ENCODE data around the gene SRGAP3.
"Not testable (repeated sequence)": the region's sequence is repeated elsewhere in the genome, so short reads cannot be mapped to it uniquely, and the experiment has no call there.

SRGAP3 gene

DNA sequence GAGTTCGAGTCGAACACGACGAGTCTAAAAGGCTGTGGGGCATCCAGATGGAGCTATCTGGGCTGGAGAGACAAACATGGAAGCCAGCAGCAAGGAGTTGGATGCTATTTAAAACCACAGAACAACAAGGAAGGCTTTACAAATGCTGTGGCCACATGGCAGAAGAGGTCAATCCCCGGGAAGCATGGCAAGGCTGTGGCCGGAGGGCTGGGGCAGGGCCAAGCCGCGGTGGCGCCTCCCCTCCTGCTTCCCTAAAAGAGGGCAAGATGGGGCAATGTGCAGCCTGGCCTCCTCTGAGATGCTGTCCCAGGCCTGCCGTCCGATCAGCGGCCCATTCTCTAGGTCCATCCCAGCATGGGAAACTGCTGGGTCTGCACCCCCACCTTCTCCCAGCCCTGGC lies 139.1 kb downstream of the SRGAP3 start:
- no peak for DNase-seq

DNA sequence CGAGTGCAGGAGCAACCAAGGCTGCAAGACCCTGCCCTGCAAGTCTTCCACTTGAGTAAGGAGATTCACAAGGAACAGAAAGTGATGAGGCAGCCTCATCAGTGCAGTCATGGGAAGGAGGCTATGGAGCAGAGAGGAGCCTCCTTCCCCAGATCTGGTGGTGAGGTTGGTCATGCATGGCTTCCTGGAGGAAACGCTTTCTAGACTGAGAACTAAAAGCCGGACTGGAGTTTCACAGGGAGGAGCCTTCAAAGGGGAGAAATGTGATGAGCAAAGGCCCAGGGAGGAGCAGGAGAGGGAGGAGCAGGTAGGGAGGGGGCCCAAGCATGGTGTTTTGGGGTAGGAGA lies 139.9 kb downstream of the SRGAP3 start:
- DNase-seq = no peak

DNA sequence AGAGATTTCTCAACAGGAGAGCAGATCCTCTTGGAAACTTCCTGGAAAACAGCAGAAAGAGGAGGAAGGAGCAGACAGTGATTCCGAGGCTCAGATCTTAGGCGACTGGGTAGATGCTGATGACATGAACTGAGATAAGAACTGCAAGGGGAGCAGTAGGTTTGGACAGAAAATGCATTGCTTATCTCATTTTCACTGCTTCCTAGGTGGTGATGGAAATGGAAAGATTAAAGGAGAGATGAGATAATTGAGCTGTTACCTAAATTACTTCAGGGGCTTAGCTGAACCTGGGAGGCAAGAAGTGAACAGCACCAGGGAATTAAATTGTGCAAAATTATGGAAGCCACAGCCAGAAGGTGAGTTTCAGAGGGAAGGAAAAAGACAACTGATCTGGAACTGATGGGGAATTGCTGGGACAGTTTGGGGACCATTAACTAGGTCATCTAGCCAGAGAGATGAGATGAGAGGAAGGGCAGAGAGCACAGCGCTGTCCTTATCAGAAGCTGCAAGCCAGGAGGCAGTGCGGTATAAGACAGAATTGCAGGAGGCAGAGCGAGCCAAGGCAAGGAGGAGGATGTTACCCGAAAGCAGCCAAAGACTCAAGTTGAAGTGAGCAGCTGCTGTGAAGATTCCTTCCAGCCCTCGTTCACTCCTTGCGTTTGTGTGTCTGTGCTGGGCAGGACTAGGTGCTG lies 140.4 kb downstream of the SRGAP3 start:
- DNase-seq = no peak

DNA sequence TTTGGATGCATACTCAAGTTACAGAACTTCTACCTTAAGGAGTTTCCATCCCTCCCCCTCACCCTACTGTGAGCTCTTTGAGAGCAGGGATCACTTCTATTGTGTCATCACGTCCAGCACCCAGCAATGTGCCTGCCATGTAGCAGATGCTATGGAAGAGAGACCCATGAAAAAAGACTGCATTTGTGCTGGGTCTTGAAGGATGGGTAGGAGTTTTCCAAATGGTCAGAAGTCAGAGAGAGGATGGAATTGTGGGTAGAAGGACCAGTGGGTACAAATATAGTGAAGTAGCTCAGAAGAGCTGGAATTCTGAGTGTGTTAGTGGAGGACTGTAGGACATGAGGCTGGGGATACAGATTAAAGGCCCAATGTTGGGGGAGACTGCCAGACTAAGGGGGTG lies 141.7 kb downstream of the SRGAP3 start:
- DNase-seq = no peak

DNA sequence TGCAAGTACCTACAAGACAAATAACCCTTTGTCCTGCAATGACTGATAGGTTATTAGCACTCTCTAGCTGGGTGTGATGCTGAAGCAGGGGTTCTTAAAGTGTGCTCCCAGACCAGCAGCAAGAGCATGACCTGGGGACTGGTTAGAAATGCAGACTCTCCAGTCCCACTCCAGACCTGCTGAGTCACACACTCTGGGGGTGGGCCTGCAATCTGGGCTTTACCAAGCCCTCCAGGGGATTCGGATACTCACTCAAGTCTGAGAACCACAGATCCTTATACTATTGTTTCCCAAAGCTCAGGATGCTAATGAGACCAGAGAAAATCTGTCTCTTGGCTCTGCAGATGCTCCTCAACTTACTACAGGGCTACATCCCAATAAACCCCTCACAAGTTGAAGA lies 144.0 kb downstream of the SRGAP3 start:
- DNase-seq = no peak

DNA sequence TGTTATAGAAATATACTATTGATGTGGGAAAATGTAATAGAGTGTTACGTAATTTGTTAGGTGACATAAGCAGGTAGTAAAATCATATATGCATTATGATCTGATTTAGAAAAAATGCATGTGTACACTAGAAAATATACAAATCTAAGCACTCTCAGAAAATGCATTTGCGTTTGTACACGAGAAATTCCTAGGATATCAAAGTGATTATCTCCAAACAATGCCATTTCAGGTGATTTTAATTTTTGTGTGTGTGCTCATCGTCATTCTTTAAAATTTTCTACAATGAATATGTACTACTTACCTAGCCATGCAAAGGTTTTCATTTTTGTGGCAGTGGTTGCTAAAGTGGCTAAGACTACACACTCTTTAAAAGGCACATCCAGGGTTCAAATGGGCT lies 145.3 kb downstream of the SRGAP3 start:
- DNase-seq = no peak

DNA sequence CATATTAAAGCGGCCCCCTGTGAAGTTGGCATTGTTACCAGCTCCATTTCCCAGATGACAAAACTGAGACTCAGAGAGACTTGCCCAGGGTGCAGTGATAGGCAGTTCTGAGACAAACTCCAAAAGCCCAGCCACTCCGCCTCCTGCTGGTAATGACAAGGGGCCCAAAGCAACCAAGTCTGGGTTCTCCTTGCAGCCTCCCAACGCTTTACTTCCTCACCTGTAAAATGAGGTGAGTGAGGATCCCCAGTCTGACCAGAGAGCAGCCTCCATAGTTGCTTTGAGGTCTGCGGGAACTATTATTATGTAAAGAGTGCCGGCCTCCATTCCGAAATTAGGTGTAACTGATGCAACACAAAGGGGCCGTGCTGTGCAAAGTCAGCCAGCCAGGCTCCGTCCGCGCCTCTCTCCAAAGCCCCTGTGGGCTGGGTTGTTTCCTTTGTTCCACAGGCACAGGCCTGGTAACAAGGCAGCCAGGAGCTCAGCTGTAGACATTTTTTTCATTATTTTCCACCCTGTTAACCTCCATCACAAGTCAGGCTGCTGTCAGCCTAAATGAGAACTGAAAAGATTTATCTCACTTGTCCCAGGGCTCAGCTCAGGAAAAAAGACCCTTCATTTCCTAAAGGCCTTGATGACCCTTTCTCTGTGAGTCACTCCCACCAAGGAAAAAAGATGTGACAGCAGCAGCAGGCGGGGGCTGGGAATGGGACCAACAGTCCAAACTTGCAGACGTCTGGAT lies 147.0 kb downstream of the SRGAP3 start:
- no peak for DNase-seq

DNA sequence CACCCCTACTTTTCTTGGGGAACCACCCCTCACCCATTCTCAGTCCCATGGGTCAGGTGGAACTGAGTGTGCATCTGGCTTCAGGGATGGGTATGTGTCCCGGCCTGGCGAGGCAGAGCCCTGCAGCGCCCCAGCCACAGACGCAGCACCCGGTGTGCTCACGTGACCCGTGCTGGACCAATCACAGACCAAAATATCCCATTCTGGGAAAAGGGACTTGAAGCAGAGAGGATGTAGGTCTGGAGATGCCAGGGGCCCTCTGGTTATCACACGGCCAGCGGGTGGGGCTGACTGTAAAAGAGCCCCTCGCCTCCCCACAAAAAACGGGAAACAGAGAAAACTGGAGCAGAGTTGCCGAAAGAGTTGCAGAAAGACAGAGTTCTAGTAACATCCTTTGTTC lies 148.2 kb downstream of the SRGAP3 start:
- DNase-seq = no peak

DNA sequence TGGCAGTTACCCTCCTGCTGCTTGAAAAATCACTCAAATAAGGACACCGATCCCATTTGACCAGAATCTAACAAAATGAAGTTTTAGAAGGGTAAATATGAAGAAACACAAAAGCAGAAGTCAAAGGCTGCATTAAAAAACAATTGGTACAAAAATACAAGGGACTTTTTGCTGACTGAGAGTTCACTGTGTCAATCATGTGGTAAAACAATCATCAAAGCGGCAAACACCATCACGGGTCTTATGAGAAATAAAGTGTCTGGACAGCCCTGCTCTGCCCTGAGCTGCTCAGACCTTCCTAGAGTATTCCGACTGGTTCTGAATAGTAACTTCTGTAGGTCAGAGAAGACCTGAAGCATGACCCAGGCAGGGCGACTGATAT lies 148.9 kb downstream of the SRGAP3 start:
- DNase-seq = no peak

DNA sequence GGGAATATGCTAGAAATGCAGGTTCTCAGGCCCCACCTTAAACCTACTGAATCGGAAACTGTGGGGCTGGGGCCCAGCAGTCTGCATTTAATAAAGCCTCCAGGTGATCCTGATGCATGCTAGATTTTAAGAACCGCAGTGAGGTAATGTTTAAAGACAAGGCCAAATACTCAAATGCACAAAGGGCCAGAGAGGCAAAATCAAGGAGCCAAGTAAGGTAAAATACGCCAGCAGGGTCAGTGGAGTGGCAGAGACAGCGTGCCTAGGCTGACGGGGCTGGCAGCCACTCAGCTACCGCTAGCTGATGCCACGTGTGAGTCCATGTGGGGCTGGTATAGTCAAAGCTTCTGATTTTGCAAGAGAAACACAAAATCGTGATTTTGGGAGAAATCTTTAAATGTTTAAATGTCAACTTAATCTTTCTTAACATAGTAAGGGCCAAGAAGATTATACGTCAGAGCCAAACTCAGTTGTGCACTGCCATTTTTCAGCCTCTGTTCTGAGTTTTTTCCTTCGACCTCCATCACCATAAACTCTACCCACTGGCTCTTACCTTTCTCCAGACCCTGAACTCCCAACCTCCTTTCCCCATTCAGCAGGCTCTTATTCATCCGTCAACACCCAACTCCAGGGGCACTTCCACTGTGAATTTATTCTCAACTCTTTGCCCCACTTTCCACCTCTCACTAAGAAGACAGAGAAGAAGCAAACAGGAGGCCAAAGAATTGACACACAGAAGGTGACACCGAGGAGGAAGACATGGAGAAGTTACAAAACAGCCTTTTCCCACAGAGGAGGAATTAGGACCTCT lies 149.5 kb downstream of the SRGAP3 start:
- no peak for DNase-seq

DNA sequence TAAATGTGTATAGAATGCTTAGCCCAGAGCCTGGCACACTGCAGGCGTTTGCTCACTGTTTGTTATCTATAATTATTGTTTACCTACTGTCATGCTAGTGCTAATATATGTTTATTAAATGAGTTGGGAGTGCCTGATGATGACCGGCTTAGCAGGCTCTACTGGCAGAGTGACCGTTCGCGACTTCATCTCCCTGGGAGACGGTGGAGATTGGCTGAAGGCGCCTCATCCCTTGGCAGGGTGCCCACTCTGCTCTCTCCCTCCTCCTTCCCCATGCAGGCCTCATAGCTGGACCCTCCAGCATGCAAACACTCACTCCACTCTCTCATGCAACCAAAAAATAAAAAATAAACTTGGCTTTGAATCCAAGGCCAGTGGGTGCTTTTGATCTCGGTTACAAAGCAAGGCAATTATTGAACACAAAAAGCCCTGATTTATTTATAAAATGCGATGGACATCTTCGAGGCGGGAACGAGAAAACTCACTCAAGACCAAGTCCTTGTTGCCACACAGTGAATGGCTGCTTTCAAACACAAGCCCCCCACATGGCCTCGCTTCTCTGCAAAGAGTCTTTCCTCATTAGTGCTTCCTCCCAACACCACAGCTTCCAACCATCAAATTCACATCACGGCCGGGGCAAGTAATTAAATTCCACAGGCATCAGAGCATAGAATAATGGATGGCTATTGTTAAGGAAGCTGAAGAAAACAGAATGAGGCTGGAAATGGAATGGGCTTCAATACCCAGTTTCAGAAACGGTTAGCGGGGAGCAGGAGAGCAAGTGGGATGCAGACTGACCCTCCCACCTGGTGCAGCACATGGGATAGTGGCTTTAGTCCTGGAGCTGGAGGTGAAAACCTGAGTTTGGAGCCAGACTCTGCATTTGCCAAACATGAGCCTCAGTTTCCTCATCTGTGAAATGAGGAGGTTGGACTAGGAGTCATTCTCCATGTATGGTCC lies 150.4 kb downstream of the SRGAP3 start:
- DNase-seq = no peak

DNA sequence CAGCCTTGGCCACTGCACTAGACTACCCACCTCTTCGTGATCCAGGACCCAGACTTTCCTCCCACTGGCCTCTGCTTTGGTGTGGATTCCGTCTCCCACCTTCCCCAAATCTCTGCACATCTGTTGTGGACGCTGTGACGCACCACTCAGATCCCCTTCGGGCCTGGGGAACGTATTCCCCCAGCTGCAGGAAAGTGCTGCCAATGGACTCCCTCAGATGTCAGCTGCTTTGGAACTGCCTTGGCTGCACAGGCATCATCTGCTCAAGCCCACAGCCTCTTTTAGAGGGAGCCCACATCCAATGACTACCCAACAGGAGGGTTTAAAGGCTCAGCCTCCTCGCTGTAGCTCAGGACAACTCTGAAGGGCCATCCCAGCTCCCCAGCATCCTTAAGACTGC lies 152.0 kb downstream of the SRGAP3 start:
- no peak for DNase-seq

DNA sequence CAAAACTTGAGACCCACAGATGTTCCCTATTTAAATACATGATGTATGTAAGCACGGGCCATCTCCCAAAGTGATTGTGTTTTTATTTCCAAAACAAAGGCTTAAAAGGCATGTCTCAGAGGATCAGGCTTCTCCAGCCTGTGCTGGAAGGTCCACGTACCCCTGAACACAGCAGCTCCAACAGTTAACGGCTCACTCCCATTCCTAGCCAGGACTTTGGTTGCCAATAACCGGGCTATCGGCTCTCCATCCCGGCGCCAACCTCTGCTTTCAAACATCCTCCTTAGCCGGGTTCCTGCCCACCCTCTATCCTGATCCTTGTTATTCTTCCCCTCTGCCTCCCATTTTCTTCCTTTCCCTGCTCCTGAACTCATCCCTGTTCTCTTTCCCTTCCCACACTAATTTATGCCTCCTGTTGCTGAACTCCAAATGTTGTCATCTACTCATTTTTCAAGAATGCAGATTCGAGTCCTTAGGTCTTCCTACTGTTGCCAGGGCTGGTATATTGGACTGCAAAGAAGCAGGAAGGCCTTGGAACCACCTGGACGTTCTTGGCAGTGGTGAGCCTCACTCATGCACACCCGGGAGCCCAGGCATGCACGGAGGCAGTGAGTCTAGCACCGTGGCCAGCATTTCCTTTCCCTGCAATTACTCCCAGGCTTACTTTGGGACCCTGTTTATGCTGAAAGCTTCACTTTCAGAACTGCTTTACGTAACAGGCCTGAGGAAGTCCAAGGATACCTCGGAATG lies 157.8 kb downstream of the SRGAP3 start:
- DNase-seq = no peak

DNA sequence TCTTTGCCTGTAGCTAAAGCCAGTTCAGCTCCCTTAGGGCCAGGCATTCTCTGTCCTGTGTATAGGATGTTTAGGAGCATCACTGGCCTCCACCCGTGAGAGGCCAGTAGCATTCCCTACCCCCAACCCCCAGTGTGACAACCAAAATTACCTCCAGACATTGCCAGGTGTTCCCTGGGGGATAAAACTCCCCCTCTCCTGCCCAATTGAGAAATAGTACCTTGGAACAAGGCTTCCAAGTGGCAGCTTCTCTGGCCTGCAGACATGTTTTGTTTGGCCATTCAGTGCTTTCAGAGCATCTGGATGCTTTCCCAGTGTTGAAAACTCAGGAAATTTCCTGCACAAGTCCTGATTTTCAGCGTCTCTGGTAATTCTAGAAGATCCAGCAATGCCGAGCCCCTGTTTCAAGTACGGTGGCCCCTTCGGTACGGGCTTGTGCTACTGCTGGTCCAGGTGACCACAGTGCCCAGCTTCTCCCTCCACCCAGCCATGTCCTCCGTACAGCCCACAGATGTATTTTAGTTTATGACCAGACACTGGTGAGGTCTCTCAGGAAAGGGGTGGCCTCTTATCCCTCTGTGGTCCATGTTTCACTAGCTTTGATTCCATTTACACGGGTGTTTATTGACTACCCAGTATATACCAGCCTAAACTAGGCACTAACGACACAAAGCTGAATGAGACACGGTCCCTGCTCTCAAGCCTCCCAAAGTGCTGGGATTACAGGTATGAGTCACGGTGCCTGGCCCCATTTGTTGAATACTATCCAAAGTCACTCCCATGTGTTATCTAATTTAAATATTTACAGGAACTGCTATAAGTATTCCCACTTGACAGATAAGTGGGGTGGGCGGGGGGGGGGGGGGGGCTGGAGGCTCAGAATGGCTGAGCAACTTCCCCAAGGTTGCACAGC lies 160.7 kb downstream of the SRGAP3 start:
- no peak for DNase-seq

DNA sequence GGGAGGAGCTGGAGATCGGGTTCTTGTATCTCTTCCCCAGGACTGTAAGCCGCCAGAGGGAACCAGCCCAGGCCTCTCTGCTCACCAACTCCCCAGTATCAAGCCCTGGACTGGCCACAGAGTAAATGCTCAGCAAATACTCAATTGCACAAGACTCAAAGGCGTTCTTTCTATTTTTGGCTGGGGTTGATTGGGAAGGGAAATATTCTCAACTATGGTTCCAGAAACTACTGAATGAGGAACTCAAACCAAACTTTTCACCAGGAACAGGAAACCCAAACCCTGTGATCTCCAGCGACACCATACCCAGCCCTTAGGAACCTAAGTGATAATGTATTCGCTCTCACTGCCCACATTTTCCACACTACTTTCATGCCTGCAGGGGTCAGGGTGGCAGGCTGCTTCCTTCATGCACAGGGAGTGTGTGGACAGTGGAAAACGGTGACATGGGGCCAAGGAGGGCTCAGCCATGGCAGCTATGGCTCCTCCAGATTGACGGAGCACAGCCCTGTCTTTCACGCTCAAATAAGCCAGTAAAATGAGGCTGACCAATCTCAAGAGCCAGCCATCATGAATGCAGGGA lies 161.5 kb downstream of the SRGAP3 start:
- no peak for DNase-seq

DNA sequence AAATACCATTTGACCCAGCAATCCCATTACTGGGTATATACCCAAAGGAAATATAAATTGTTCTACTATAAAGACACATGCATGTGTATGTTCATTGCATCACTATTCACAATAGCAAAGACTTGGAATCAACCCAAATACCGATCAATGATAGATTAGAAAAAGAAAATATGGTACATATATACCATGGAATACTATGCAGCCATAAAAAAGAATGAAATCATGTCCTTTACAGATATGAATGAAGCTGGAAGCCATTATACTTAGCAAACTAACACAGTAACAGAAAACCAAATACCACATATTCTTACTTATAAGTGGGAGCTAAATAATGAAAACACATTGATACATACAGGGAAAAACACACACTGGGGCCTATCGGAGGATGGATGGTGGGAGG lies 164.0 kb downstream of the SRGAP3 start:
- DNase-seq = not testable (repeated sequence)

DNA sequence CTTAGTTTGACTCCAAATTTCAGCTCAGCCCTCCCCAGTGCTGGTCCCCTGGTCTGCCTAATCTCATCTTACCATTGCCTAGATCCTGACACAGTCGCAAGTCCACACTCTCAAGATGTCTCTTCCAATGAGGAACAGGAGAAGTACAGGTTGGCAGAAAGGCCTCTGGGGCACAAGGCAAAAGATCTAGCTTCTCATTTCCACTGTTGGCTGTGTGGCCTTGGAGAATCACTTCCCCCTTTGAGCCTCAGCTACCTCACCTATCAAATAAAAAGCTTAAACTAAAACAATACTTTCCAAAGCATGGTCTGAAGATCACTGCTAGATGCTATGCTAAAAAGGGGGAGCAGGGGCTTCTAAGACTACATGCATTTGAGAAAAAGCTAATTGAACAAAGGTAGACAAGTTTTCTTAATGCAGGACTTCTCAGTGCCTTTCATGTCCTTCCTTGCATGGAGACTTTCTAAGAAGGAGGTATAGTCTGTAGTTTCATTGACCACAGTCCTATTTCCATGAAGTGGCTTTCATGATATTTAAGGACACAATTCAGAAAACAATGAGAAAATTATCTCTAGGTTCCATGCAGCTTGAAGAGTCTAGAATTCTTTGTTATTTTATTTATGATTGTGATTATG lies 168.1 kb downstream of the SRGAP3 start:
- no peak for DNase-seq

DNA sequence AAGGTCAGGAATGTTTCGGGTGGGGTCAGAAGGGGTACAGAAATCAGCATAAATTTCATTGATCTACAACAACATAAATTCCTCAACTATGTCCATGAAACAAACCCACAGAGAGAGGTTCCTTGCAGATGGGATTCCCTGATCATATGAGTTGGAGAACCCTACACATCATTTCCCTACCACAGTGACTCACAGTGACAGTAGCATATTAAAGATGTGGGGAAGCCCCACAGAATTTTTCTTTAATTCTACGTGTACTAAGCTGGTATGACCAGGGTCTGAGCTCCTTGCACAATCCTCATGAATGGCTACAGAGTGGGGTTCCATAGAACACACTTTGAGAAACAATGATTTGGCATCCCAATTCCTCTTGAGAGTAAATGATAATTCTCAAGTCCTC lies 169.3 kb downstream of the SRGAP3 start:
- DNase-seq = no peak

DNA sequence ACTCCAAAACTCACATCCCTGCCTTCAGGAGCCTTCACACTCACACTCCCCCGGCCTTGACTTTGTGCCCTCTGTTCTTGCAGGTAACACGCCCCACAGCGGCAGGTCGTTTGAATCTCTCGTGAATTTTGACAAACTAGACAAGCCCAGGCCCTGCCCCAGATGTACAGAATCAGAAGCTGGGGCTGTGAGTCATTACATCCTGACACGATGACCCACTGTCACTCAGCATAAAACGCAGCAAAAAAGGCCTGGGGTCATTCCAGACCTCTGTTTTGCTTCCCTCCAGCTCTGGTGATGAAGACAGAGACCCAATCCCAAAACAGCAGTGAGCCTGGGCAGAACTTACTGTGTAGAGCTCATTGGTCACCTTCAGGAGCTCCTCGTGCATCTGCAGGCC lies 169.8 kb downstream of the SRGAP3 start:
- no peak for DNase-seq

Measured in activated T-cell treated with anti-CD3 and anti-CD28 coated beads, Interleukin-2, amount 50 U/mL, for 1 hour (primary cell).